SU-DHL-6 (cell line): ENCODE data around the gene CDK10.

Source experiments
- CTCF ChIP-seq: fragments of 200-600 bp; sonication (generic); IDR thresholded peaks from one replicate; pipeline ENCODE4 v1.5.1; 2017; ENCODE audit warnings: antibody characterized with exemption, mild to moderate bottlenecking, low read length, moderate library complexity; ENCODE audit not compliant: insufficient read depth, poor library complexity, severe bottlenecking
- EZH2phosphoT487 ChIP-seq: fragments of 200-600 bp; sonication (generic), shearing (Covaris generic); conservative IDR thresholded peaks from 2 replicates; pipeline ENCODE4 v1.6.1; 2018; ENCODE audit warnings: mild to moderate bottlenecking, antibody characterized with exemption, low read length, moderate library complexity, mixed read lengths

- TF ChIP-seq CTCF: no peak
- TF ChIP-seq EZH2phosphoT487: no peak
Measured at GRCh38 chr16:89738072-89738377, 51.5 kb downstream of the CDK10 start.
